Erythroblast (primary cell): Measurements from ENCODE around the gene RRAS2.
A peak's percentile ranks its signal among the peaks of the same experiment; 100 is the strongest.
"Not testable (repeated sequence)": the region's sequence is repeated elsewhere in the genome, so short reads cannot be mapped to it uniquely, and the experiment has no call there.

ENCODE experiments used
- DNase-seq, 2 experiments: peaks; one replicate each; lab custom pipeline; 2025; lab: John Stamatoyannopoulos, UW
- GATA1 ChIP-seq: IDR thresholded peaks from 2 replicates; pipeline ENCODE4 v1.6.1; 2011; ENCODE audit warnings: low read depth, mild to moderate bottlenecking, control low read depth, low read length, moderate library complexity
- POLR2A ChIP-seq: IDR thresholded peaks from 2 replicates; pipeline ENCODE4 v1.6.1; 2011; ENCODE audit warnings: mild to moderate bottlenecking, low read length

RRAS2 gene

GRCh38 chr11:14360976-14361375, 2.0 kb upstream of the RRAS2 start:
- DNase-seq: no peak
- no peak for TF ChIP-seq POLR2A
- no peak for TF ChIP-seq GATA1

GRCh38 chr11:14359501-14360031, 583 bp upstream of the RRAS2 start:
- TF ChIP-seq GATA1 (no peak), POLR2A (no peak)
- no peak for DNase-seq

GRCh38 chr11:14357881-14358728, 878 bp downstream of the RRAS2 start:
- TF ChIP-seq POLR2A (no peak), GATA1 (no peak)
- DNase-seq: peak; percentile 55 to 62

GRCh38 chr11:14356342-14356741, 2.6 kb downstream of the RRAS2 start:
- no peak for DNase-seq
- no peak for TF ChIP-seq POLR2A
- TF ChIP-seq GATA1: no peak

GRCh38 chr11:14354604-14355003, 4.4 kb downstream of the RRAS2 start:
- not testable (repeated sequence) for DNase-seq

GRCh38 chr11:14350716-14351238, 8.2 kb downstream of the RRAS2 start:
- no peak for DNase-seq
- TF ChIP-seq GATA1: no peak
- TF ChIP-seq POLR2A: no peak

GRCh38 chr11:14350215-14350614, 8.8 kb downstream of the RRAS2 start:
- DNase-seq: no peak
- no peak for TF ChIP-seq POLR2A
- TF ChIP-seq GATA1: no peak

GRCh38 chr11:14347991-14348390, 11.0 kb downstream of the RRAS2 start:
- TF ChIP-seq POLR2A (no peak), GATA1 (no peak)
- no peak for DNase-seq

GRCh38 chr11:14347494-14347893, 11.5 kb downstream of the RRAS2 start:
- no peak for DNase-seq
- TF ChIP-seq POLR2A (no peak), GATA1 (no peak)

- no peak for TF ChIP-seq GATA1
- no peak for TF ChIP-seq POLR2A
- DNase-seq: no peak
Observed at GRCh38 chr11:14346303-14346955, 12.6 kb downstream of the RRAS2 start.

- DNase-seq: no peak
- TF ChIP-seq POLR2A: no peak
- TF ChIP-seq GATA1: no peak
Observed at GRCh38 chr11:14345668-14346067, 13.3 kb downstream of the RRAS2 start.

- DNase-seq: not testable (repeated sequence)
Observed at GRCh38 chr11:14345016-14345415, 14.0 kb downstream of the RRAS2 start.

- no peak for TF ChIP-seq GATA1
- TF ChIP-seq POLR2A: no peak
- DNase-seq: no peak
Observed at GRCh38 chr11:14342906-14343305, 16.1 kb downstream of the RRAS2 start.

GRCh38 chr11:14341968-14342367, 17.0 kb downstream of the RRAS2 start:
- TF ChIP-seq GATA1: no peak
- no peak for TF ChIP-seq POLR2A
- no peak for DNase-seq

GRCh38 chr11:14340721-14341120, 18.3 kb downstream of the RRAS2 start:
- no peak for TF ChIP-seq GATA1
- no peak for TF ChIP-seq POLR2A
- DNase-seq: no peak
